Fibroblast of pulmonary artery (primary cell): Measurements from ENCODE around the gene TLX2.
A peak's percentile ranks its signal among the peaks of the same experiment; 100 is the strongest.
"Not testable (repeated sequence)": the region's sequence is repeated elsewhere in the genome, so short reads cannot be mapped to it uniquely, and the experiment has no call there.

Experiments used
- DNase-seq: peaks from one replicate; pipeline ENCODE4 v3.0.0-alpha.2; 2010; ENCODE audit warnings: low read depth
- H3K4me3 ChIP-seq: replicated peaks from 2 replicates; pipeline ENCODE4 v1.5.1; 2011; ENCODE audit warnings: low read depth, mild to moderate bottlenecking, control low read depth, low read length, moderate library complexity
- CTCF ChIP-seq: IDR thresholded peaks from 2 replicates; pipeline ENCODE4 v1.5.1; 2011; ENCODE audit warnings: mild to moderate bottlenecking, control low read depth, low read length, inconsistent platforms; ENCODE audit errors: missing control alignments

TLX2 gene

GRCh38 chr2:74514368-74515270 lies at the start of gene TLX2:
Gene TLX2, plus strand, starts transcription at chr2:74514450. Its CDS starts 357 bp downstream, at chr2:74514807.
- no peak for TF ChIP-seq CTCF
- DNase-seq, result no peak
- no peak within 1 kb of the TSS for H3K4me3 ChIP-seq

- not testable (repeated sequence) for DNase-seq, H3K4me3 ChIP-seq
Measured at GRCh38 chr2:74470742-74471141, 43.5 kb upstream of the TLX2 start.

- TF ChIP-seq CTCF, result no peak
- DNase-seq, result no peak
- peak overlapping the region; percentile 66 for H3K4me3 ChIP-seq
Measured at GRCh38 chr2:74471332-74472065, 42.8 kb upstream of the TLX2 start.

GRCh38 chr2:74472086-74472944 lies 41.9 kb upstream of the TLX2 start, which contains the start of gene MRPL53:
Gene MRPL53, minus strand, starts transcription at chr2:74472680. Its CDS starts 20 bp downstream, at chr2:74472660.
- H3K4me3 ChIP-seq, result peak within 1 kb of the TSS; percentile 66
- peak; percentile 96 for DNase-seq
- TF ChIP-seq CTCF, result no peak

GRCh38 chr2:74472945-74473258 lies 41.3 kb upstream of the TLX2 start:
- peak overlapping the region; percentile 66 for H3K4me3 ChIP-seq
- no peak for TF ChIP-seq CTCF
- DNase-seq, result no peak

- TF ChIP-seq CTCF, result no peak
- no peak overlapping the region for H3K4me3 ChIP-seq
- no peak for DNase-seq
Measured at GRCh38 chr2:74474481-74474880, 39.8 kb upstream of the TLX2 start.

- H3K4me3 ChIP-seq, result no peak overlapping the region
- DNase-seq, result no peak
- TF ChIP-seq CTCF, result peak; percentile 38
Measured at GRCh38 chr2:74474899-74475298, 39.4 kb upstream of the TLX2 start.
